DOHH2 (cell line): Measurements from ENCODE around the gene FAM83C.

ENCODE experiments used
- H3F3A ChIP-seq: fragments of 200-600 bp; sonication (generic), shearing (Covaris generic); 2 replicates; pipeline ENCODE4 v1.6.0; 2016; ENCODE audit warnings: antibody characterized with exemption, mild to moderate bottlenecking; ENCODE audit not compliant: control insufficient read depth, insufficient read depth
- H3K27ac ChIP-seq: fragments of 200-600 bp; sonication (generic); 2 replicates; pipeline ENCODE4 v1.5.1; 2014; ENCODE audit warnings: low read depth, mild to moderate bottlenecking, low read length, moderate library complexity
- H3K27me3 ChIP-seq: fragments of 200-600 bp; sonication (generic); 2 replicates; pipeline ENCODE4 v1.6.1; 2014; ENCODE audit warnings: mild to moderate bottlenecking, low read length, mixed read lengths; ENCODE audit not compliant: control insufficient read depth
- H3K36me3 ChIP-seq: fragments of 200-600 bp; sonication (generic); 2 replicates; pipeline ENCODE4 v1.6.1; 2014; ENCODE audit warnings: mild to moderate bottlenecking, low read length, moderate library complexity, mixed read lengths; ENCODE audit not compliant: control insufficient read depth
- H3K4me1 ChIP-seq: fragments of 200-600 bp; sonication (generic); 2 replicates; pipeline ENCODE4 v1.6.1; 2014; ENCODE audit warnings: mild to moderate bottlenecking, low read length, mixed read lengths; ENCODE audit not compliant: control insufficient read depth
- H3K4me2 ChIP-seq: fragments of 200-600 bp; sonication (generic); 2 replicates; pipeline ENCODE4 v1.6.0; 2014; ENCODE audit warnings: mild to moderate bottlenecking, low read length, moderate library complexity
- H3K4me3 ChIP-seq: fragments of 200-600 bp; sonication (generic); 2 replicates; pipeline ENCODE4 v1.5.1; 2014; ENCODE audit warnings: mild to moderate bottlenecking, low read length, mixed read lengths
- H3K79me2 ChIP-seq: fragments of 200-600 bp; sonication (generic); 2 replicates; pipeline ENCODE4 v1.6.1; 2014; ENCODE audit warnings: mild to moderate bottlenecking, low read length, mixed read lengths; ENCODE audit not compliant: control insufficient read depth
- H3K9me2 ChIP-seq: fragments of 200-600 bp; sonication (generic); replicated peaks from 2 replicates; pipeline ENCODE4 v1.6.1; 2014; ENCODE audit warnings: mild to moderate bottlenecking, low read length, mixed read lengths; ENCODE audit not compliant: control insufficient read depth
- H3K9me3 ChIP-seq: fragments of 200-600 bp; sonication (generic); 2 replicates; pipeline ENCODE4 v1.6.1; 2014; ENCODE audit warnings: antibody characterized with exemption, low read length, mixed read lengths; ENCODE audit not compliant: control insufficient read depth, insufficient read depth
- H4K20me1 ChIP-seq: fragments of 200-600 bp; sonication (generic); 2 replicates; pipeline ENCODE4 v1.6.0; 2014; ENCODE audit warnings: low read depth, mild to moderate bottlenecking, antibody characterized with exemption, low read length, moderate library complexity; ENCODE audit not compliant: control insufficient read depth, insufficient read depth
- CTCF ChIP-seq: fragments of 200-600 bp; sonication (generic); IDR thresholded peaks from one replicate; pipeline ENCODE4 v1.5.1; 2014; ENCODE audit warnings: antibody characterized with exemption, mild to moderate bottlenecking, low read depth, low read length; ENCODE audit not compliant: poor library complexity, severe bottlenecking
- EZH2phosphoT487 ChIP-seq: fragments of 200-600 bp; sonication (generic); IDR thresholded peaks from 2 replicates; pipeline ENCODE4 v1.6.1; 2017; ENCODE audit warnings: borderline replicate concordance, mild to moderate bottlenecking, antibody characterized with exemption, low read length, moderate library complexity, mixed read lengths

The FAM83C gene

GRCh38 chr20:35284267-35284991 lies 7.8 kb downstream of the FAM83C start, which contains the start of gene EIF6:
Gene EIF6, minus strand, starts transcription at chr20:35284772. Its CDS starts 285 bp downstream, at chr20:35284487.
- no peak for TF ChIP-seq CTCF
- no peak for TF ChIP-seq EZH2phosphoT487
- H3K4me1 ChIP-seq: peaks cover 15% of the 10 kb centered on the region
- H3K27ac ChIP-seq: peak within 1 kb of the TSS; percentile 45

GRCh38 chr20:35283441-35284266 lies 8.6 kb downstream of the FAM83C start:
- Histone ChIP-seq H3K79me2 (peaks cover 41% of the 10 kb centered on the region), H3K9me2 (no peaks in the 10 kb centered on the region), H3K36me3 (peaks cover 53% of the 10 kb centered on the region), H3F3A (peaks cover 19% of the 10 kb centered on the region), H3K27ac (peak overlapping the region; percentile 45), H3K4me3 (peak overlapping the region; percentile 94), H3K4me1 (peaks cover 15% of the 10 kb centered on the region), H3K4me2 (peak overlapping the region; percentile 79), H4K20me1 (peaks cover 7% of the 10 kb centered on the region; the same call in 1 of the 2 replicates), H3K27me3 (no peaks in the 10 kb centered on the region), H3K9me3 (no peaks in the 10 kb centered on the region)
- no peak for TF ChIP-seq CTCF
- TF ChIP-seq EZH2phosphoT487: no peak

More at GRCh38 chr20:35284267-35284991, 7.8 kb downstream of the FAM83C start, which contains the start of gene EIF6:
- Histone ChIP-seq H3K4me3 (peak within 1 kb of the TSS; percentile 94), H3K4me2 (peak within 1 kb of the TSS; percentile 79), H4K20me1 (peaks cover 7% of the 10 kb centered on the region; the same call in 1 of the 2 replicates), H3K36me3 (peaks cover 45% of the 10 kb centered on the region), H3F3A (peaks cover 12% of the 10 kb centered on the region), H3K9me3 (no peaks in the 10 kb centered on the region), H3K9me2 (no peaks in the 10 kb centered on the region), H3K79me2 (peaks cover 41% of the 10 kb centered on the region), H3K27me3 (no peaks in the 10 kb centered on the region)

- H4K20me1 ChIP-seq: peaks cover 11% of the 10 kb centered on the region; the same call in 1 of the 2 replicates
- H3K9me3 ChIP-seq: no peaks in the 10 kb centered on the region
- H3F3A ChIP-seq: peaks cover 25% of the 10 kb centered on the region
- no peaks in the 10 kb centered on the region for H3K27me3 ChIP-seq
- no peak overlapping the region for H3K27ac ChIP-seq
- no peaks in the 10 kb centered on the region for H3K9me2 ChIP-seq
- TF ChIP-seq EZH2phosphoT487 (no peak), CTCF (no peak)
- H3K4me3 ChIP-seq: no peak overlapping the region
- peaks cover 49% of the 10 kb centered on the region for H3K79me2 ChIP-seq
- peaks cover 24% of the 10 kb centered on the region for H3K4me1 ChIP-seq
- peaks cover 66% of the 10 kb centered on the region for H3K36me3 ChIP-seq
- H3K4me2 ChIP-seq: no peak overlapping the region
Measured at GRCh38 chr20:35281506-35282101, 10.6 kb downstream of the FAM83C start.
